HG03025 (cell line): ENCODE measurements around the gene PHC3.

Source experiments
- ATAC-seq: cut with Tn5 transposase; IDR thresholded peaks from one replicate; pipeline ENCODE4 v1.9.1; 2021; ENCODE audit warnings: mild to moderate bottlenecking, moderate library complexity; ENCODE audit not compliant: unreplicated experiment, low FRiP score

The PHC3 gene

DNA sequence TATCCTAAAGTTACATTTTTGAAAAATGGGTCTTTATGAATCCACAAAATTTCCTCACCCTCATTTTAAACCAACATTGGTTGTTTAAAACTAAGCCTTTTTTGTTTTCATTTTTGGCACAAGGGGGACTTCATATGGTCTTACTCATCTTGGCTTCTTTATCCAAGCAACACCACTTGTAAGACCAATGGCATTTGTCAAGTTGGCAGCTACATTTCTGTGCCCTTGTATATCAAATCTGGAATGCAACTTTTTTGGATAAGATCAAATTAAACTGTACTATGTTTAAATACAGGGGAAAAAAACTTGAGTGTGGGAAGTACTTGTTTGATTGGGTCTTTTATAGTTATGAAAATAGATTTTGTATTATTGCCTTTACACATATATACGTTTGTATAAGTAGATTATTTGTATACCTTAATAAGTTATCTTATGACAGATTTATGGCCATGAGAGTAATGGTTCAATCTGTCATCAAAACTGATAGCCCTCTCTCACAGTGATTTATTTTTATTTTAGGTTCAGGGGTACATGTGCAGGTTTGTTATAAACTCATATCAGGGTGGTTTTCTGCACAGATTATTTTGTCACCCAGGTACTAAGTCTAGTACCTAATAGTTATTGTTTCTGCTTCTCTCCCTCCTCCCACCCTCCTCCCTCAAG, 100.3 kb downstream of the PHC3 start:
- ATAC-seq: no peak

- ATAC-seq: no peak
These were observed 100.9 kb downstream of the PHC3 start for GRCh38 chr3:170080605-170081004.

GRCh38 chr3:170079536-170080165, 101.9 kb downstream of the PHC3 start:
- ATAC-seq: no peak

- ATAC-seq: no peak
These were observed 102.8 kb downstream of the PHC3 start for GRCh38 chr3:170078620-170079281.

GRCh38 chr3:170077361-170077760, 104.2 kb downstream of the PHC3 start:
- ATAC-seq: no peak

- no peak for ATAC-seq
These were observed 104.8 kb downstream of the PHC3 start for GRCh38 chr3:170076715-170077238.

GRCh38 chr3:170075441-170076091, 106.0 kb downstream of the PHC3 start:
- no peak for ATAC-seq

GRCh38 chr3:170064108-170064507, 117.4 kb downstream of the PHC3 start:
- ATAC-seq: no peak

- ATAC-seq: no peak
These were observed 117.8 kb downstream of the PHC3 start for GRCh38 chr3:170063691-170064090.

DNA sequence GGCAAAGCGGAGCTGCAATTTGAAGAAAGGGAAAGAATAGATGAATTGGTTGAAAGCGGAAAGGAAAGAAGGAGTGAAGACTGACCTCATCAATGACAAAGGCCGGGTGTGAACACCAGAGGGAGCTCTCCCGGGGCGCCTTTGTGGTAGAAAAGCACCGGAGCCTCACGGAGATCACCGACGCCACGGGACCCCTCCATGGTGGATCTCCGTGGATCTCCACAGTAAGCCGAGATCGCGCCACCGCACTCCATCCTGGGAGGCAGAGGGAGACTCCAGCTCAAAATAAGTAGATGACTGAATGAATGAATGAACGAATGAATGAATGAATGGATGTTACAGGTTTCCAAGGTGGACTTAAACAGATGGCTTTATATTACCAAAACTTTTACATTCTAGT, 118.8 kb downstream of the PHC3 start:
- no peak for ATAC-seq

- ATAC-seq: no peak
These were observed 119.5 kb downstream of the PHC3 start for GRCh38 chr3:170062068-170062467.

DNA sequence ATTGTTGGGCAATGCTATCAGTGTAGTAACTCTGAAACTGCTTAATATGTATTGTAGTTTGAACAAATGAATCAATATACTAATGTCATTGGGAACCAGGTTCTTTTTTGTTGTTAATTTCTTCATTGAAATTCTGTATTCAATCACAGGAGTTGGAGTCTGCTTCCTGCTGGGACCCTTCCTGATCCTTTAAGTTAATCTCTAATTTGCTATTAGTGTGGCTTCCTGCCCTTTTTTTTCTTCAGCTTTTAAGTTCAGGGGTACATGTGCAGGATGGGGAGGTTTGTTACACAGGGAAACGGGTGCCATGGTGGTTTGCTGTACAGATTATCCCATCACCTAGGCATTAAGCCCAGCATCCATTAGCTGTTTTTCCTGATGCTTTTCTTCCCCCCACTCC, 122.1 kb downstream of the PHC3 start:
- ATAC-seq: no peak

- ATAC-seq: no peak
These were observed 123.4 kb downstream of the PHC3 start for GRCh38 chr3:170058127-170058526.

DNA sequence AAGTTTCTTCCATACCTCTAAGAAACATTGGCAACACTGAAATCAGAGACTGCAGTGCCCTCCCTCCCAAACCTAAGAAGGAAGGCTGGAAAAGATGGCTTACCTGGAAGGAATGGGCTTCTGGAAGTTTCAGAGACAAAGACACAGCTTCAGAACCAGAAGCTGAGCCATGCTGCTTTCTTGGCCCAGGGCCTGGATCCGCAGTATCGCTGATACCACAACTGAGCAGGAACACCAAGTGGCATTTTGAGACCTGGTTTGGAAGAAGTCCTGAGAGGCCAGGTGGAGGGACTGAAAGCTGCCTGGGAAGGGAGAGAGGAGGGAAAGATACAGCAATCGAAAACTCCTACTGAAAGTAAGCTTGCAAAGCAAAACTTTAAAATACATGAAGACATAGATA, 124.0 kb downstream of the PHC3 start:
- ATAC-seq: no peak

- ATAC-seq: peak; percentile 85
These were observed 124.7 kb downstream of the PHC3 start for GRCh38 chr3:170056710-170057454.

DNA sequence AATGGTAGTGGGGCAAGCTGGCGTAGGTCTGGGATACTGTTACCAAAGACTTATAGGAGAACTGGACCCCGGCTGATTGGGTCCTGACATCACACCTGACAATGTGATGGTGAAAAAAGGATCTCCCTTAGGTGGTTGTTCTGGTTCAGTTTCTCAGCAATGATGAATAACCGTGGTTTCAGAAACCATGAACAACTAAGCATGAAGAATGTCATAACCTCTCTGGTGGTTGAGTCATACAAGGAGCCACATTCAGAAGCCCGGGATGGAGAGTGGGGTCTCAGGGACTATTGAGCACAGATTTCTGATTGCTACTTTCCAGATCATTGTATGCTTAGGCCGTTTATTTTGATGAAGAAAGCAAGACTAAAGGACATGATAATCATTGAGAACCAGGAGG, 126.3 kb downstream of the PHC3 start:
- ATAC-seq: peak; percentile 67

DNA sequence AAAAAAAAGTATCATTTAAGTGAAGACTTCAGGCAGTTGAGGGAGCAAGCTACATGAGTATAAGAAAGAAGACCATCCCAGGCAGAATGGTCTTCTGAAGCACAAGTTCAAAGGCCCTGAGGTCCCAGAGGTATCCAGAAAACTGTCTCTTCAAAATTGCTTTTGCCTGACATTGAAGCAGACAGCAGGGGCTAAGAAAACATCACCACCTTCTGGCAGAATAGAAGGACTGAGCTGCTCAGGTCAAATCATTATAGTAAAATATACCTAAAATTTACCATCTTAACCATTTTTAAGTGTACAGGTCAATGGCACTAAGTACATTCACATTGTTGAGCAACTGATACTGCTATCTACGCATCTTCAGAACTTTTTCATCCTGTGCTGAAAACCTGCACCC, 127.3 kb downstream of the PHC3 start:
- ATAC-seq: no peak

DNA sequence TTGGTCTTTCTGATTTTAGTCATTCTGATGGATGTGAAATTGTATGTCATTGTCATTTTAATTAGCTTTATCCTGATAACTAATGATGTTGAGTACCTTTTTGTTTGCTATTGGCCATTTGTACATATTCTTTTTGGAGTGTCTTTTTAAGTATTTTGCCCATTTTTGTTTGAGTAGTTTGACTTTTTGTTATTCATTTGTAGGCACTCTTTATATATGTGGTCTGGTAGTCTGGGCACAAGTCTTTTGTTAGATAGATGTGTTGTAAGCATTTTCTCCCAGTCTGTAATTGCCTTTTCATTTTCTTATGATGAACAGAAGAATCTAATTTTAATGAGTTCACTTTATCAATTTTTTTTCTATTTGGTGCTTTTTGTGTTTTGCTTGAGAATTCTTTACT, 129.1 kb downstream of the PHC3 start:
- no peak for ATAC-seq

- no peak for ATAC-seq
These were observed 130.8 kb downstream of the PHC3 start for GRCh38 chr3:170050753-170051152.

- ATAC-seq: no peak
These were observed 132.2 kb downstream of the PHC3 start for GRCh38 chr3:170049146-170050000.
